ENCODE data around the gene ZNF468.

DNA sequence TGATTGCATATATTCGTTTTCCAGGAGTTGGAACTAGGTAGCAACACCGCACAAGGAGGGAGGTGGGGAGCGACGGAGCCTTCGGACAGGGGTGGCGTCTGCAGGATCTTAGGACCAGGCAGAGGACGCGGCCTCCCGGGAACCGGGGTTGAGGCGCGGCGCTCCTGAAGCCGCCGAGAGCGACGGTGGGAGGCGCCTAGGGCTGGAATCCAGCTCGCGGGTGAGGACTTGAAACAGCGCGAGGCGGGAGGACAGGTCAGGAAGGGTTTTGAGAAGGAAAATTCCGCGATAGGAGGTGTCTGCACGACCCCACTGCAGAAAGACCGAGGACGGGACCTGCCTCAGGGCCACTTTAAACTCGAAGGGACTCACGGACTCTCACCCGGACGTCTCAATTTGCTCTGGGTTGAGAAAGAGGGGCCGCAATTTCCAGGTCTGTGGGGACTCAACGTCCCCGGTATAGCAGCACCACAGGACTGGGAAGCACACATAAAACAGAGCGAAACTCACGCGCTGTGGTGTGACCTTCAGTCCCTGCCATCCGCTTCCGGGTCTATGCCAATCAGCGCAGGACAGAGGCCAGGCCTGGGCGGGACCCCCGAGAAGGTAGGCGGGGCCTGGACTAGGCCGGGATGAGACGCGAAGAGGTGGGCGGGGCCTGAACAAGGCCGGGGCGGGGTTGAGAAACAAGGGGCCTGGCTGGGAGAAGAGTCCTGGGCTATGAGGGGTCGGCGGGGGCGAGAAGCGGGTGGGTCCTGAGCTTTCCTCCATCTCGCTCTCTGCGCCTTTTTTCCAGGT lies 39.9 kb upstream of the ZNF468 start, which contains the start of gene ZNF320:
- TF ChIP-seq, protein P1, sequence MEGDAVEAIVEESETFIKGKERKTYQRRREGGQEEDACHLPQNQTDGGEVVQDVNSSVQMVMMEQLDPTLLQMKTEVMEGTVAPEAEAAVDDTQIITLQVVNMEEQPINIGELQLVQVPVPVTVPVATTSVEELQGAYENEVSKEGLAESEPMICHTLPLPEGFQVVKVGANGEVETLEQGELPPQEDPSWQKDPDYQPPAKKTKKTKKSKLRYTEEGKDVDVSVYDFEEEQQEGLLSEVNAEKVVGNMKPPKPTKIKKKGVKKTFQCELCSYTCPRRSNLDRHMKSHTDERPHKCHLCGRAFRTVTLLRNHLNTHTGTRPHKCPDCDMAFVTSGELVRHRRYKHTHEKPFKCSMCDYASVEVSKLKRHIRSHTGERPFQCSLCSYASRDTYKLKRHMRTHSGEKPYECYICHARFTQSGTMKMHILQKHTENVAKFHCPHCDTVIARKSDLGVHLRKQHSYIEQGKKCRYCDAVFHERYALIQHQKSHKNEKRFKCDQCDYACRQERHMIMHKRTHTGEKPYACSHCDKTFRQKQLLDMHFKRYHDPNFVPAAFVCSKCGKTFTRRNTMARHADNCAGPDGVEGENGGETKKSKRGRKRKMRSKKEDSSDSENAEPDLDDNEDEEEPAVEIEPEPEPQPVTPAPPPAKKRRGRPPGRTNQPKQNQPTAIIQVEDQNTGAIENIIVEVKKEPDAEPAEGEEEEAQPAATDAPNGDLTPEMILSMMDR (IDR thresholded peaks at IDR 0.05): no peak
- peak; percentile 33 to 73 for TF ChIP-seq POLR2A (IDR thresholded peaks at IDR 0.05)
- peak; percentile 82 to 89 (median 88) for TF ChIP-seq POLR2AphosphoS5 (IDR thresholded peaks at IDR 0.05)

Data from sigmoid colon (tissue), 4 donors.